Neural cell (in vitro differentiated cells): Measurements from ENCODE around the gene SH3PXD2A.

Experiments
- CTCF ChIP-seq: fragments of 450-650 bp; IDR thresholded peaks from 2 replicates; pipeline ENCODE4 v1.5.1; 2014; ENCODE audit warnings: antibody characterized with exemption, mild to moderate bottlenecking, moderate library complexity; ENCODE audit not compliant: poor library complexity, severe bottlenecking
- EP300 ChIP-seq: fragments of 450-650 bp; conservative IDR thresholded peaks from 2 replicates; pipeline ENCODE4 v1.6.1; 2014; ENCODE audit warnings: antibody characterized with exemption, mild to moderate bottlenecking, moderate library complexity; ENCODE audit not compliant: poor library complexity, severe bottlenecking
- EZH2 ChIP-seq: fragments of 200-600, 300-800 bp; shearing (Covaris generic), sonication (generic); IDR thresholded peaks from 2 replicates; pipeline ENCODE4 v1.6.1; 2014; ENCODE audit warnings: antibody characterized with exemption, low read length, borderline replicate concordance, mild to moderate bottlenecking; ENCODE audit not compliant: insufficient read depth, poor library complexity, severe bottlenecking
- MXI1 ChIP-seq: fragments of 450-650 bp; conservative IDR thresholded peaks from 2 replicates; pipeline ENCODE4 v1.6.1; 2014; ENCODE audit warnings: antibody characterized with exemption, mild to moderate bottlenecking; ENCODE audit not compliant: poor library complexity, severe bottlenecking
- POLR2AphosphoS5 ChIP-seq: IDR thresholded peaks from 2 replicates; pipeline ENCODE4 v1.6.1; 2012
- REST ChIP-seq: IDR thresholded peaks from 2 replicates; pipeline ENCODE4 v1.6.1; 2012; ENCODE audit warnings: borderline replicate concordance

- TF ChIP-seq EP300 (no peak), POLR2AphosphoS5 (no peak), CTCF (no peak), REST (no peak), MXI1 (no peak), EZH2 (no peak)
Observed at GRCh38 chr10:103767756-103768155, 87.6 kb downstream of the SH3PXD2A start.
